Measurements from ENCODE around the gene ILF2. TPM values are rescaled to one million over a fixed set of nuclear protein-coding genes. Genes with fewer than 3 reads are reported as not detected.

The ILF2 gene
- total RNA-seq, 1 donor from 2014 or later: 295 TPM

DNA sequence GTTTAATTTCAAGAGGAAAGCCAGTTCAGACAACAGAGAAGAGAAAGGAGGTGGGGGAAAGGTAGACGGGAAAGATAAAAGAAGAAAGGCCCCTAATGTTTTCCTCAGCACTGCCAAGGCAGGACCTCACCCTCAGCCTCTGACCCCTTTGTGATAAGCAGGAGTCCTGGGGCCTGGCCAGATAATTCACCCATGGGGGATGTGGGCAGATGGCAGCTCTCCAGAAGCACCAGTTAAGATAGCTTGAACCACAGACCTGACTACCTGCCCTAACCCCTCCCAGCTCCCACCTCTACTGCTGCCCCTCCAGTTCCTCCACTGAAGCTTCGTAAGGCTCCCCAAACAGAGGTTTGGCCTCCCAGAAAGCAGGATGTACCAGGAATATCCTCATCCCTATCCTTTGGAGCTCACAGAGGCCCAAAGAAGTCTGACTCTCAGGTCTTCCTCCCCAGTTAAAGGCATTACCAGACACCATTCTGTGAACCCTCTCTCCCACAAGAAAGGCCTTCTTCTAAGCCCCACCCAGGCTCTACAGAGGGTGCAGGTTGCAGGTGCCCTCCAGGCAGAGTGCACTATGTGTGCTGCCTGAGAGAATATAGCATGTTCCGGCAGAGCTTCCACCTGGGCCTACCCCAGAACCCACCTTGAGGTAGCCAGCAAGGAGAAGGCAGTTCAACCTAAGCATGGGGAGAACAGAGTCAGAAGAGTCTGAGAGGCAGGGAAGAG is 21.5 kb downstream of the ILF2 start:
- TF ChIP-seq, protein P1, sequence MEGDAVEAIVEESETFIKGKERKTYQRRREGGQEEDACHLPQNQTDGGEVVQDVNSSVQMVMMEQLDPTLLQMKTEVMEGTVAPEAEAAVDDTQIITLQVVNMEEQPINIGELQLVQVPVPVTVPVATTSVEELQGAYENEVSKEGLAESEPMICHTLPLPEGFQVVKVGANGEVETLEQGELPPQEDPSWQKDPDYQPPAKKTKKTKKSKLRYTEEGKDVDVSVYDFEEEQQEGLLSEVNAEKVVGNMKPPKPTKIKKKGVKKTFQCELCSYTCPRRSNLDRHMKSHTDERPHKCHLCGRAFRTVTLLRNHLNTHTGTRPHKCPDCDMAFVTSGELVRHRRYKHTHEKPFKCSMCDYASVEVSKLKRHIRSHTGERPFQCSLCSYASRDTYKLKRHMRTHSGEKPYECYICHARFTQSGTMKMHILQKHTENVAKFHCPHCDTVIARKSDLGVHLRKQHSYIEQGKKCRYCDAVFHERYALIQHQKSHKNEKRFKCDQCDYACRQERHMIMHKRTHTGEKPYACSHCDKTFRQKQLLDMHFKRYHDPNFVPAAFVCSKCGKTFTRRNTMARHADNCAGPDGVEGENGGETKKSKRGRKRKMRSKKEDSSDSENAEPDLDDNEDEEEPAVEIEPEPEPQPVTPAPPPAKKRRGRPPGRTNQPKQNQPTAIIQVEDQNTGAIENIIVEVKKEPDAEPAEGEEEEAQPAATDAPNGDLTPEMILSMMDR (conservative IDR thresholded peaks at IDR 0.05; ENCODE audit: low read depth, low read length): no peak
- no peak overlapping the region for H3K4me3 ChIP-seq (ENCODE audit: low read depth, low read length)
- DNase-seq (ENCODE audit: low read depth): no peak

DNA sequence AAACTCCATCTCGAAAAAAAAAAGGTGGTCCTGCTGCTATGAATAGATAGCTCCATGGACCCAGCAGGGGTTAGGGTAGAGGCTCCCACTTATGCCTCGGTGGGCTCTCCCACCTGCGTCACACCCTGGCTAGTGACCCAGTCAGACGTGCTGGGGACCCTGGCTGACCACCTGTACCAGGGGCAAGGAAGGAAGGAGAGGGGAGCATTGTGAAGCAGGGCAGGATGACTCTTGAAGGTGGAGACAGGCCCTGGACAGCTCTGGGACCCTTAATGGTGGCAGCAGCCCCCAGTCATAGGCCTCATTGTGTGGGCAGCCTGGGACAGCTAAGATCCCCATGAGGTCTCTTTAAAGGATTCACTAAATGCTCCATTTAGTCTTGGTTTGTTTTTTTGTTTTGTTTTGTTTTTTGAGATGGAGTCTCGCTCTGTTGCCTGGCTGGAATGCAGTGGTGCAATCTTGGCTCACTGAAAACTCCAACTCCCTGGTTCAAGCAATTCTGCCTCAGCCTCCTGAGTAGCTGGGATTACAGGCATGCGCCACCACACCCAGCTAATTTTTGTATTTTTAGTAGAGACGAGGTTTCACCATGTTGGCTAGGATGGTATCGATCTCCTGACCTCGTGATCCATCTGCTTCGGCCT is 22.7 kb downstream of the ILF2 start:
- H3K4me3 ChIP-seq (ENCODE audit: low read depth, low read length): no peak overlapping the region
- DNase-seq (ENCODE audit: low read depth): no peak
- TF ChIP-seq, protein P1 (conservative IDR thresholded peaks at IDR 0.05; ENCODE audit: low read depth, low read length): no peak

DNA sequence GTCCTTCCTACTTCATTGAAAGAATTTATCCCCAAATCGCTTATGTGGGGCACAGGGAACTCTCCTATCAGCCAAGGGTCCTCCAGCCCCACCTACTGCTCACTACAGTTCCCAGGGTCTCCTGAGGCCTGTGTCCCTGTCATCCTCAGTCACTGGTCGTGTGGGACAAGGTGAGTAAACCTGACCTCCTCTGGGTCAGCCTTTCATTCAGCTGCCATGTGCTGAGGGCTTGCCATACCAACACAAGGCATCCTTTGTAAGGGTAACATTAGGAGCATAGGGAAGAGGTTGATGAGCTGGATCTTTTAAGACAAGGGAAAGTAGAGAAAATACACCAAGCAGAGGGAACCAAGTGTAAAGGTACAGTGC is 23.5 kb downstream of the ILF2 start:
- no peak for DNase-seq (ENCODE audit: low read depth)
- TF ChIP-seq, protein P1 (conservative IDR thresholded peaks at IDR 0.05; ENCODE audit: low read depth, low read length): no peak
- H3K4me3 ChIP-seq (ENCODE audit: low read depth, low read length): no peak overlapping the region

DNA sequence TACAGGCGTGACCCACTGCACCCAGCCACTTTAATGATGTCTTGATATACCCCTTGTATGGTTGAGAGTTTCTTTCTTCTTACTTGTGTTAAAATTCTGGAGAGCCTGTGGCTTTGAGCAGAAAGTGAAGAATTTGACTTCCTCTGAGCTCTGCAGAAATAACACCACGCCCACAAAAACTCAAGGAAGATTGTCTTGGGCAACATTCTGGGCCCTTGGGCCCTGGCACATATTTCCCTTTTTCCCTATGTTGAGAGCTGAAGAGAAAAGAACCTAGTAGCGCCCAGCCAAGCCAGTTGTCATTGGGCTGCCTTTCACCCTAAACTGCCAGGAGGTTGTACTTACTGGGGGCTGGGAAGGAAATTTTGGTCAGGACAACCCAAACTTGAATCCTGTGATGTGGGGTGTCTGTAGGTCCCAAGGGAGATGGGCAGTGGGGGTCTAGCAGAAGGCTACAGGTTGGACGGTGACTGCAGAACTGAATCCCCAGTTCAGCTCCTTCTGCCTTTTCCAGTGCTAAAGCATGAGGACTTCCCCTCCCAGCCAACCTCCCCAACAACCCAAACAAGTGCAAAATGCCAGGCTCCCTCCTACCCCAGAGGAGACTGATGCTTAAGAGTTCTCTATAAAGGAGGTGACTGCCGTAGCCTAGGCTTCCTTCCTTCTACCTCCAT is 24.0 kb downstream of the ILF2 start:
- no peak overlapping the region for H3K4me3 ChIP-seq (ENCODE audit: low read depth, low read length)
- no peak for DNase-seq (ENCODE audit: low read depth)
- TF ChIP-seq, protein P1 (conservative IDR thresholded peaks at IDR 0.05; ENCODE audit: low read depth, low read length): no peak

DNA sequence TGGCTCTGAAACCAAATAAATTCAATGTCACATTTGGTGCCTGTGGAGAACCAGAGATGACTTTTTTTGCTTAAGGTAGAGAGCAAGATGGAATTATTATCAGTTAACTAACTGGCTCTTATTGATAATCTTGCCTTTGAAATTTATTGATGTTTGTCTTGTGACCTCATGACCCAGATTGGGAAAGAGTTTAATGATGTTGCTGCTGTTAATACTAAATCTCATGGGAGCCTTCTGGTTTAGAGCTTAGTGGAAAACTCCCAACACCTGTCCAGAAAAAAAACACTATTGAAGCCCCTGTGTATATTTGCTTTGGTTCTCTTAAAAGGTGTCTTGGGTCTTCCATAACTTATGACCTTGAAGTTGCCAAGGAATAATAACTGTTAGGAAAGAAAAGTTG is 27.0 kb downstream of the ILF2 start:
- H3K4me3 ChIP-seq (ENCODE audit: low read depth, low read length): no peak overlapping the region
- DNase-seq (ENCODE audit: low read depth): no peak
- TF ChIP-seq, protein P1 (conservative IDR thresholded peaks at IDR 0.05; ENCODE audit: low read depth, low read length): no peak

DNA sequence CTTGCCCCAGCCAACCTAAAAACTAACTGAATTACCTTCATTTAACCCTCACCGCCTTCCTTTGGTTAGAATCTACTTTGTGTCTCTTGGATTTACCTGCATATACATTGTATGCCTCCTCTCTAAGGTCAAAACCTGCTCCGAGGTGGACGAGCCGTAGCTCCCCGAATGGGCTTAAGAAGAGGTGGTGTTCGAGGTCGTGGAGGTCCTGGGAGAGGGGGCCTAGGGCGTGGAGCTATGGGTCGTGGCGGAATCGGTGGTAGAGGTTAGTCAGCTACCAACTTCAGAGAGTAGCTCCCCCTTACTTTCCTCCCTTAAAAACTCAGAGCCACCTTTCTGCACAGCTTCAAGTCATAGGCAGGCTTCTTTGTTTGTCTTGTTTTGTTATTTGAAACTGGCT is 27.7 kb downstream of the ILF2 start:
- no peak for DNase-seq (ENCODE audit: low read depth)
- TF ChIP-seq, protein P1 (conservative IDR thresholded peaks at IDR 0.05; ENCODE audit: low read depth, low read length): no peak
- no peak overlapping the region for H3K4me3 ChIP-seq (ENCODE audit: low read depth, low read length)
